22Rv1 (cell line): Measurements from ENCODE around the gene GRAP.

Experiments
- CTCF ChIP-seq: fragments of 450-650 bp; IDR thresholded peaks from 2 replicates; pipeline ENCODE4 v1.5.1; 2017; ENCODE audit warnings: mild to moderate bottlenecking
- ZFX ChIP-seq: fragments of 450-650 bp; IDR thresholded peaks from 2 replicates; pipeline ENCODE4 v1.6.1; 2017; ENCODE audit warnings: antibody characterized with exemption, borderline replicate concordance

GRCh38 chr17:18981642-18982424 lies 64.9 kb downstream of the GRAP start:
- TF ChIP-seq CTCF = no peak
- TF ChIP-seq ZFX = no peak
